Left renal pelvis (tissue), 4 donors: ENCODE results near the gene SIMC1. TPM values are rescaled to one million over a fixed set of nuclear protein-coding genes. Genes with fewer than 3 reads are reported as not detected.
"Not testable (repeated sequence)": the region's sequence is repeated elsewhere in the genome, so short reads cannot be mapped to it uniquely, and the experiment has no call there.

Experiments
- DNase-seq, 4 donors: peaks; one replicate each; pipeline ENCODE4 v3.0.0-alpha.2; 2013; ENCODE audit warnings: low read depth in 4 of 4, low spot score in 3 of 4
- polyA plus RNA-seq, 4 donors: library from polyadenylated mRNA; unstranded; fragments of 120-200 nt; gene quantifications; one replicate each; pipeline ENCODE4 v1.2.1, GENCODE V29; 2013; ENCODE audit not compliant: insufficient read length in 4 of 4

The SIMC1 gene
- polyA plus RNA-seq, 4 donors, result 20.2 to 21.8 (median 20.7) TPM

- not testable (repeated sequence) for DNase-seq
Observed at GRCh38 chr5:176290057-176290840, 52.0 kb downstream of the SIMC1 start.

GRCh38 chr5:176305356-176305755, 67.1 kb downstream of the SIMC1 start:
- DNase-seq, result not testable (repeated sequence)

- DNase-seq, result no peak
Observed at GRCh38 chr5:176317534-176318374, 79.5 kb downstream of the SIMC1 start.

GRCh38 chr5:176319827-176320554, 81.8 kb downstream of the SIMC1 start:
- DNase-seq, result no peak

- no peak for DNase-seq
Observed at GRCh38 chr5:176320577-176320976, 82.4 kb downstream of the SIMC1 start.

- DNase-seq, result no peak
Observed at GRCh38 chr5:176334031-176334770, 96.0 kb downstream of the SIMC1 start.

- no peak for DNase-seq
Observed at GRCh38 chr5:176337913-176338312, 99.7 kb downstream of the SIMC1 start.

GRCh38 chr5:176339304-176339703, 101.1 kb downstream of the SIMC1 start:
- no peak for DNase-seq

- DNase-seq, result no peak
Observed at GRCh38 chr5:176341325-176342157, 103.3 kb downstream of the SIMC1 start.

GRCh38 chr5:176342158-176342483, 103.9 kb downstream of the SIMC1 start:
- DNase-seq, result no peak

GRCh38 chr5:176342766-176343458, 104.7 kb downstream of the SIMC1 start:
- no peak for DNase-seq

- DNase-seq, result no peak
Observed at GRCh38 chr5:176350416-176350815, 112.2 kb downstream of the SIMC1 start.

- no peak for DNase-seq
Observed at GRCh38 chr5:176352116-176352878, 114.1 kb downstream of the SIMC1 start.

- no peak for DNase-seq
Observed at GRCh38 chr5:176353533-176353932, 115.3 kb downstream of the SIMC1 start.

GRCh38 chr5:176355400-176356178, 117.4 kb downstream of the SIMC1 start:
- DNase-seq, result no peak

GRCh38 chr5:176356179-176356566, 117.9 kb downstream of the SIMC1 start:
- no peak for DNase-seq

- no peak for DNase-seq
Observed at GRCh38 chr5:176359658-176360057, 121.4 kb downstream of the SIMC1 start.
